Measurements from ENCODE around the gene CADM1.

- no peak for TF ChIP-seq POLR2AphosphoS5 (IDR thresholded peaks at IDR 0.05; ENCODE audit: low read depth, low read length)
- no peak for TF ChIP-seq EZH2 (IDR thresholded peaks at IDR 0.05)
- TF ChIP-seq, protein P1, sequence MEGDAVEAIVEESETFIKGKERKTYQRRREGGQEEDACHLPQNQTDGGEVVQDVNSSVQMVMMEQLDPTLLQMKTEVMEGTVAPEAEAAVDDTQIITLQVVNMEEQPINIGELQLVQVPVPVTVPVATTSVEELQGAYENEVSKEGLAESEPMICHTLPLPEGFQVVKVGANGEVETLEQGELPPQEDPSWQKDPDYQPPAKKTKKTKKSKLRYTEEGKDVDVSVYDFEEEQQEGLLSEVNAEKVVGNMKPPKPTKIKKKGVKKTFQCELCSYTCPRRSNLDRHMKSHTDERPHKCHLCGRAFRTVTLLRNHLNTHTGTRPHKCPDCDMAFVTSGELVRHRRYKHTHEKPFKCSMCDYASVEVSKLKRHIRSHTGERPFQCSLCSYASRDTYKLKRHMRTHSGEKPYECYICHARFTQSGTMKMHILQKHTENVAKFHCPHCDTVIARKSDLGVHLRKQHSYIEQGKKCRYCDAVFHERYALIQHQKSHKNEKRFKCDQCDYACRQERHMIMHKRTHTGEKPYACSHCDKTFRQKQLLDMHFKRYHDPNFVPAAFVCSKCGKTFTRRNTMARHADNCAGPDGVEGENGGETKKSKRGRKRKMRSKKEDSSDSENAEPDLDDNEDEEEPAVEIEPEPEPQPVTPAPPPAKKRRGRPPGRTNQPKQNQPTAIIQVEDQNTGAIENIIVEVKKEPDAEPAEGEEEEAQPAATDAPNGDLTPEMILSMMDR (IDR thresholded peaks at IDR 0.05 in 2 of 3, conservative IDR thresholded peaks at IDR 0.05 in 1 of 3; ENCODE audit: borderline replicate concordance in 1 of 3, insufficient read depth in 1 of 3, low read depth in 2 of 3, low read length in 2 of 3): no peak
- TF ChIP-seq EZH2phosphoT487 (IDR thresholded peaks at IDR 0.05; ENCODE audit: borderline replicate concordance): no peak
- no peak for TF ChIP-seq REST (IDR thresholded peaks at IDR 0.05; ENCODE audit: low read depth)
- TF ChIP-seq JUND (IDR thresholded peaks at IDR 0.05): no peak
- no peak for TF ChIP-seq POLR2A (IDR thresholded peaks at IDR 0.05; ENCODE audit: borderline replicate concordance, extremely low read depth, insufficient read depth, insufficient read length)
- no peak for TF ChIP-seq ZBTB33 (IDR thresholded peaks at IDR 0.05; ENCODE audit: extremely low read depth, insufficient replicate concordance, low read length)
- no peak for TF ChIP-seq FOSL1 (IDR thresholded peaks at IDR 0.05; ENCODE audit: low read depth)
Measured at GRCh38 chr11:115464269-115464668, 39.9 kb downstream of the CADM1 start.

Data from HCT116 (cell line).